NCI-H187 (cell line): ENCODE data around the gene GTPBP2.
"Not testable (repeated sequence)": the region's sequence is repeated elsewhere in the genome, so short reads cannot be mapped to it uniquely, and the experiment has no call there.

ENCODE experiments used
- DNase-seq, 2 experiments: peaks; one replicate each; lab custom pipeline; 2025; lab: John Stamatoyannopoulos, UW

GTPBP2 gene

DNA sequence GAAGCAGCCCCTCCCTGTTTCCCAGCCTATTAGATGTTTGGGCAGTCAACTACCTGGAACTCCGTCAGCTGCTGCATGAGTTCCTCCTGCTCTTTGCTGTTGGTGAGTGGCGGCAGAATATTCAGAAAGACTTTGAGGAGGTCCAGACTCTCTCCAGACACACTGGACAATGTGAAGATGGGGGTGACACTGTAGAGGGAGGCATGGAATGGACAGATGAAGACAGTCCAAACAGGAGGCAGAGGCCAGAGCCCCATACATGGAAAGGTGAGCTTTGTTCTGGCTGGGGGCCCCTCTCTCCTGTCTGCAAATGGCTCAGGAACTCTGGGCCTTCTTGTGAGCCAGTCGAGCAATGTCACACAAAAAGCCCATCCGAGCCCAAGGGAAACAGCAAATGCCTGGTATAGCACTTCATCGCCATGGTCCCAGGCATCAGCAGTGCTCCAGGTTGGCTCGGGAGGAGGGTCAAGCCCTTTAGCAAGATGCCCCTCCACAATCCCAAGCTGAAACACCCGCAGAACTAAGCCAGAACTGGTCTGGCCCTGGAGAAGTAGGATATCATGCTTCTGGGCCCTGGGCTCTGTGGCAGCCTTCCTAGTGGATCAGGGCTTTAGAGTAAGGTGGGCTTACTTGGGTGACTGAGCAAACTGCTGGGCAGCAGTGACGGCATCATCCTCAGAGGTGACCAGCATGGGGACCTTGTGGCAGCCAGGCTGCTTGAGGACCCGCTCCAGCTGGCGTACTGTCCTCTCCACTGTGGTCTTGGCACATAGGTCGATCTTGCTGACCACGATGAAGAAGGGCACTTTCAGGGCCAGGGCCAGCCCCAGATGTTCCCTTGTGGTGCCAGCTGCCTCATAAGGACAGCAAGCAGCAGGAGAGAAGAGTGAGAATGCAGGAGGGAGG, 4.9 kb downstream of the GTPBP2 start:
- no peak for DNase-seq

DNA sequence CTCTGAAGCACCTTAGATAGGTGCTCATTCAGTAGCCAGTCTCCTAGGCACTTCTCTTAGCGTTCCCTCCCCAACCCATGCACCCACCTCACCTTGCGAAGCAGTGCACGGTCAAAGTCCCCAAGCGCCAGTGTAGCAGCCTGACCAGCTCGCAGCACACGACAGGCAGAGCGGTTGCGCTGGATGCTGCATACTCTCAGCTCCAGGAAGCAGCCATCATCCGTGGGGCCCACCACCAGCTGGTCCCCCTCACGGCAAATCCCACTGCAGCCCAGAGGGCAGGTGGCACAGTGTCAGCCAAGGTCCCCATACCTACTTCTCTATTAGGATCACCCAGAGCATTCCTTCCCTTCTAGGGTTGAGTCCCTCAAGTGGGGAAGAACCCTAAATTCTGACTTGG, 6.5 kb downstream of the GTPBP2 start:
- DNase-seq: no peak

DNA sequence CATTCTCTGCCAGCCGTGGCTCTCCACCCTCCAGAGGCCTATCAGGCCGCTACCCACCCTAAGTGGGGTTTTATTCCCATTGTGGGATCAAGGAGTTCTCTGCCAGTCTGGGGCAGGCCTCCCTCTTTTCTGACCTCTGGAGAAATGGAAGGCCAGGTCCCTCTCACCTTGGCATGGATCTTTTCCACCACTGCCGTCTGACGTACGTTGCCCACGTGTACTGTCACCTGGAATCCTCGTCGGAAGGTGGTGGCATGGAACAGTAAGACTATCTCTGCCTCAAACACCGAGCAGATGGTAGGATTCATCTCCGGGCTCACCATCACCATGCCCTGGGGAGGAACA, 7.3 kb downstream of the GTPBP2 start:
- no peak for DNase-seq

DNA sequence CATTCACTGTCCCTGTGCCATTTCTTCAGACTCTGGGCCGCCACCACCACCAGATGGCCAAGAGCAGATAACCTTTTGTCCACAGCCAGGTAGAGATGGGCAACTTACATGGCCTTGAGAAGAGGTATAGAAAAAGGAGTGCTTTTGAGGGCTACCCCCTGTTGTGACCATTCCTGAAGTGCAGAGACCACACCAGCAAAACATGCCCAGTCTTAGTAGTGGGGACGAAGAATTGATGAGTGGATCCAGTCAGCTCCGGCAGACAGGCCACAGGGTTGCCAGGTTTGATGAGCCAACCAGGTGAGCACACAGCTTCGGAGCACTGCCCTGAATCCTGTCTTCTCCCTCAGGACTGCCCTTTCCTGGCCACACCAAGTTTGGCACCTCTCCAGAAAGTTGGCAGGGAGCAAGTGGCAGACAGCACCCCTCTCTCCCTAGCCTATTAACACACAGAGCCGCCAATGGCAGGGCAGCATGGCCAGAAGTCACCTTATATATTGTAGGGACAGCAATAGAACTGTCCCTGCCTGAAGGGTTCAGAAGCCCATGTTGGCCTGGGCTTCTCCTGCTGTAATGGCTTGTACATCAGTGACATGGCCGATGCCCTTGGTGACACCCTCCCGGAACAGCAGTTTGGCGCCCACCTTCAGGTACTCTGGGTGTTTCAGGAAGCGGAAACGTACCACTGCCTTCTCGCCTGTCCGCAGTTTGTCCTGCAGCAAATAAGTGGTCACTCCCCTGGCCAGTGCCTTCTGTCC, 7.8 kb downstream of the GTPBP2 start:
- DNase-seq: no peak

DNA sequence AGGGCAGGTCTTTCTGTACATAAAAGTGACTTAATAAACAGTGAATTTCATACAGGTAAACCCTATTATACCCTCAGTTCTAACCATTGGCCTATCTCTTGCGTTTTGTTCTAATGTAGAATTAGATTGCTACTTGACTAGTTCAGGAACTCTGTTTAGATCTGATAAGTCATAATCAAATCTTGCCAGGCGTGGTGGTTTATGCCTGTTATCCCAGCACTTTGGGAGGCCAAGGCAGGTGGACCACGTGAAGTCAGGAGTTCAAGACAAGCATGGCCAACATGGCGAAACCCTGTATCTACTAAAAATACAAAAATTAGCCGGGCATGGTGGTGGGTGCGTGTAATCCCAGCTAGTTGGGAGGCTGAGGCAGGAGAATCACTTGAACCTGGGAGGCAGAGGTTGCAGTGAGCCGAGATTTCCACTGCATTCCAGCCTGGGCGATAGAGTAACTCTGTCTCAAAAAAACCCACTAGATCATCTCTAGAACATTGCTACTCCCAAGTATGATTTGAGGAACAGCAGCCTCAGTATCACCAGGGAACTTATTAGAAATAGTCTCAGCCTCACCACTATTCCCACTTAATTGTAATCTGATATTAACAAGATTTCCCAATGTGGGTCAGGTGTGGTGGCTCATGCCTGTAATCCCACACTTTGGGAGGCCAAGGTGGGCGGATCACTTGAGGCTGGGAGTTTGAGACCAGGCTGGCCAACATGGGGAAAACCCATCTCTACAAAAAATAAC, 12.2 kb downstream of the GTPBP2 start:
- DNase-seq: no peak

DNA sequence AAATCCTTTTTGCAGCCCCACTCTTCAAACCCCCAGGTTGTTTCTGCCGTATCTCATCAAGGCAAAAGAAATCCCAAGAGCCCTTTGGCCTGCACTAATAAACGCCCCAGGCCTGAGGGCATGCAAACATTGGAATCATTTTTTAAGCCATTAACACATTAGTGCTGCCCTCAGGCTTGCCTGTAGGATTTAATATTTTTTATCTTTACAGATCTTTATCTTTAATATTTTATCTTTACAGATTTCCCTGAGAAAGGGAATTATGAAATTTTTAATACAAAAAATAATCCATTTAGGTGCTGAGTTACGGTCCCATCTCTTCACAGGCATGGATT, 14.7 kb downstream of the GTPBP2 start:
- no peak for DNase-seq

DNA sequence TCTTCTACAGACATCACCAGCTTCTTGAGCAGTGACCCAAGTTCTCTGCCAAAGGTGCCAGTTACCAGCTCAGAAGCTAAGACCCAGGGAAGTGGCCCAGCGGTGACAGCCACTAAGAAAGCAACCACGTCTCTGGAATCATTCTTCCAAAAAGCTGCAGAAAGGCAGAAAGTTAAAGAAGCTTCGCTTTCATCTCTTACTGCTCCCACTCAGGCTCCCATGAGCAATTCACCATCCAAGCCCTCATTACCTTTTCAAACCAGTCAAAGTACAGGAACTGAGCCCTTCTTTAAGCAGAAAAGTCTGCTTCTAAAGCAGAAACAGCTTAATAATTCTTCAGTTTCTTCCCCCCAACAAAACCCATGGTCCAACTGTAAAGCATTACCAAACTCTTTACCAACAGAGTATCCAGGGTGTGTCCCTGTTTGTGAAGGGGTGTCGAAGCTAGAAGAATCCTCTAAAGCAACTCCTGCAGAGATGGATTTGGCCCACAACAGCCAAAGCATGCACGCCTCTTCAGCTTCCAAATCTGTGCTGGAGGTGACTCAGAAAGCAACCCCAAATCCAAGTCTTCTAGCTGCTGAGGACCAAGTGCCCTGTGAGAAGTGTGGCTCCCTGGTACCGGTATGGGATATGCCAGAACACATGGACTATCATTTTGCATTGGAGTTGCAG, 15.2 kb downstream of the GTPBP2 start:
- DNase-seq: no peak

DNA sequence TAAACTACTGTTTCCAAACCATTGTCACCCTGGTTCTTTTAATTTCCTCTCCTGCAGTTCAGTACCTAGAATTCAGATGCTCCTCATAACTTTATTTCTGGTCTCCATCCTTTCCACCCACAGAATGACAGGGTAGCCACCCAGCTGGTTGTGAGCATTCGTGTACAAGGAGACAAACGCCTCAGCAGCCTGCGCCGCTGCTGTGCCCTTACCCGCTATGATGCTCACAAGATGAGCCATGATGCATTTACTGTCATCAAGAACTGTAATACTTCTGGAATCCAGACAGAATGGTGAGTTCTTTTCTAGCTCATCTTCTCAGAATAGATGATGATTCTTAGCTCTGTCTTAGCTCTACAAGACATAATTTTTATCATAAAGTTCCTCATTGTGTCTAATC, 18.6 kb downstream of the GTPBP2 start:
- DNase-seq: no peak

DNA sequence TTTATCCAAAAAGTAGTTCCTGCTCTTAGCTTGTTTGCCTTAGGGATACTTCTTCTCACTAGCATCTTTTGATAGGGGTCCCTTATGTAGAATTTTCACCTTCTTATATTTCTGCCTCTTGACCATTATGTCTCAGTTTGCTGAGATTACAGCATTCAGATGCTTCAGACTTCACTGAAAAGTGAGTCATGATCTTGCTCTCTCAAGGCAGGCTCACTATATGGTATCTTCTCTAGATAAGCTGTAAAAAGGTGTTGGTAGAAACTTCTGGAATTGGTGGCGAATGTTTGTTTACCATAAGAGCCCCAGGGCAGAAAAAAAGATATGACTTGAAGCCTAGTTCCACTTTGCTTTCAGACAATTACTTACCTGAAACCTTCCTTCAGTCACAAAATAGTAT, 19.7 kb downstream of the GTPBP2 start:
- DNase-seq: no peak

DNA sequence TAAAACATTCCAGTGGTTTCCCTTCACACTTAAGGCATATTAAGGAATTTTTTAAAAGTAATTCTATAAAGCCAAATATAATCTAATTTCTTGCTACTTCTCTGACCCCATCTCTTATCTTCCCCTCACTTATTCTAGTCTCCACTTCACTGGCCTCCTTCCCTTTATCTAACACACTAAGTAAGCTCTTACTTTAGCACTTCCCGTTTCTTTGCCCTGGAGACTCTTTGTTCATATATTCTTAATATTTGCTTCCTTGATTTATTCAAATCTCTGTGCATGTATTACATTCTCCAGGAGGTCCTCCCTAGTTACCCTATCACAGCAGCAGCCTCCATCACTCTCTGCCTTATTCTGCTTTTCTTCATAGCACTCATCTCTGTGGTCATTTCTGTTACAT, 20.3 kb downstream of the GTPBP2 start:
- DNase-seq: no peak

DNA sequence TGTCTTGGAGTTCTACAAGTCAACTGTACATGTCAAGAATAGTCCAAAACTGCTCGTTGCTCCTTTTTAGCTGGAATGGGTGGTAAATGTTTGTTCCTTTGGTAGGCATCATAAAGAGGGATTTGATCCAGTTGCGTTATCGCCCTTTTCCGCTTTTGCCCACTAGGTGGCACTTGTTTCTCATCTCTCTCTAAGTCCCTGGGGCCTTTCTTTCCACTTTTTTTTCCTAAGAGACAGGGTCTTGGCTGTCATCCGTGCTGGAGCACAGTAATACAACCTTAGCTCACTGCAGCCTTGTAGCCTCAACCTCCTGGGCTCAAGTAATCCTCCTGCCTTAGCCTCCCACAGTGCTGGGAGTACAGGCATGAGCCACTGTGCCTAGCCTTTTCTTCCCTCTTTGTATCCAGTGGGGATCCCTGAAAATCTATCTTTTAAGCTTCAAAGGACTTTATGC, 20.7 kb downstream of the GTPBP2 start:
- DNase-seq: peak; percentile 7 to 32

DNA sequence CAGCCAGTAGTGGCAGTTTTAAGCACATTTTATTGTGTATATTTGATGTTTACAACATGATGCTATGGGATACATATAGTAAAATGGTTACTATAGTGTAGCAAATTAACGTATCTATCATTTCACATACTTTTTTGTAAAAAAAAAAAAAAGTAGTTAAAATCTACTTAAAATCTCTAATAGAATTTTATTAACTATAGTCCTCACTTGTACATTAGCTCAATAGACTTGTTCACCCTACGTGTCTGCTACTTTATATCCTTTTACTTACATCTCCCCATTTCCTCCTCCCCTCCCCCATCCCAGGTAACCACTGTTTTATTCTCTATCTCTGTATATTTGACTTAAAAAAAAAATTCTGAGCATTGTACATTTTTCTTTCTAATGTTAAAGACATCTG, 23.0 kb downstream of the GTPBP2 start:
- DNase-seq: no peak

DNA sequence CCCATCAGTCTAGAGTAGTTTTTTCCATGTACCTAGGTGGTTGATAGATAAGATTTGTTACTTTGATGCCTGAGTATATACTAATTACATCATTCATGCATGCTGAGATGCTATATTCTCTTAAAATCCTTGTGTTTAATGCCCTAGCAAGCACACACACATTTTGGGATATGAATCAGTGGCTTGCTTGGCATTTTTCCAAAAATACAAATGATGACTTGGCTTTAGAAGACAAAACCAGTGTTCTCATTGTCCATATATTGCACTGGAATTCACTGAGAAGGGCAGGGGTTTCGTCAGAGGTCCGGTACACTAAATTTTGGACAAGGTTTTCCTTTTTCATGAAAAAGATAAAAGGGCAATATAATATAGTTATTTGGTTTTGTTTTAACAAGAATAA, 24.9 kb downstream of the GTPBP2 start:
- no peak for DNase-seq

DNA sequence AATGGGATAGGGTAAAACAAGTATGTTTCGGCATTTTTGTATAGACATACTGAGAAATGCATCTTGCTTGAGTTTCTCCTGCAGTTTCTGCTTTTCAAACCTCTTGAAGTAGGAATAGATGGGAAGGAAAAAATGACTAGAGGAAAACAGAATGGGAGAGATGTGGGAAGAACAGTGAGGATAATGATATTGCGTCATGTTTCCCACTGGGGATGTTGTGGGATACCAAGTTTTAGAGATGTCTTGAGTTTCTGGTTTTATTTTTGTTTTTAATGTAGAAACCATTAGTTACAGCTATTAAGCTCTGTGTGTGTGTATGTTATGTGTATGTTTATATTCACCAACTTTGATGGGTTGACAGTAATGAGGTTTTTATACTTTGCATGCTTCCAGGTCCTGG, 28.5 kb downstream of the GTPBP2 start:
- DNase-seq: no peak

DNA sequence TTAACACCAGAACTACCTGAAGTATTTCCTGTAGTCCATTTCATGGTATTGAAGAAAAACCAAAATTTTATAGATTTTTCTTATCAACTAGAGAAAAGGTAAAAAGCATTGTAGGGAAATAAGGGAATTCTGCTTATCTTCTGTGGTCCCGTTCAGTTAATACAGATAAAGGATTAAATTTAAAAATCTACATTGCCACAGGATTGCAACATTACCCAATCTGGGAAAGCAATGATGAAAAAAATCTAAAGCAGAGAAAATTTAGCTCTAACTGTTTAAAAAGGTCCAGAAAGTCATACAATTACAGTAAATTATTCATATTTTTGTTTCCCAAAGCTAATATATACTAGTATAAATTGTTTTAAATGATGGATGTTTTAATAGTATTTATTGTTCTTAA, 35.1 kb downstream of the GTPBP2 start:
- DNase-seq: no peak

DNA sequence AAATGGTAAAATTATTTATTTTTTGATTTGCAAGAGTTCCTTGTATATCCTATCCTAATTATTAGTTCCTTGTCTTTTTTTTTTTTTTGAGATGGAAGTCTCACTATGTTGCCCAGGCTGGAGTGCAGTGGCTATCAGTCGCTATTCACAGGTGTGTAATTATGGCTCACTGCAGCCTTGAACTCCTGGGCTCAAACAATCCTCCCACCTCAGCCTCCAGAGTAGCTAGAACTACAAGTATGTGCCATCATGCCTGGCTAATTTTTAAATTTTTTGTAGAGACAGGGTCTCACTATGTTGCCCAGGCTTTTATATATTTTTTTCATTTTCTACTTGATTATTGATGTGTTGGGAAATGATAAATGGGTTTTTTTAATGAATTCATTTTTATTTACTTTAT, 39.5 kb downstream of the GTPBP2 start:
- DNase-seq: not testable (repeated sequence)

DNA sequence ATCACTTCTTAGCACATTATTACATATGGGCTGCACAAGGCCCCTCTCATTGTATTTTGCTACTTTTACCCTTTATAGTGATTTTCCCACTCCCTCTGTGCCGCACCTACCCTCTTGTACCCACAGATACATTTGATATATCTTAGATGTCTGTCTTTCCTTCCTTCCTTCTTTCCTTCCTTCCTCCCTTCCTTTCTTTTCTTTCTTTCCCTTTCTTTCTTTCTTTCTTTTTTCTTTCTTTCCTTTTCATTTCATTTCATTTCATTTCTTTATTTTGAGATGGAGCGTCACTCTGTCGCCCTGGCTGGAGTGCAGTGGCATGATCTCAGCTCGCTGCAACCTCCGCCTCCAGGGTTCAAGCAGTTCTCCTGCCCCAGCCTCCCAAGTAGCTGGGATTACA, 40.9 kb downstream of the GTPBP2 start:
- DNase-seq: no peak

DNA sequence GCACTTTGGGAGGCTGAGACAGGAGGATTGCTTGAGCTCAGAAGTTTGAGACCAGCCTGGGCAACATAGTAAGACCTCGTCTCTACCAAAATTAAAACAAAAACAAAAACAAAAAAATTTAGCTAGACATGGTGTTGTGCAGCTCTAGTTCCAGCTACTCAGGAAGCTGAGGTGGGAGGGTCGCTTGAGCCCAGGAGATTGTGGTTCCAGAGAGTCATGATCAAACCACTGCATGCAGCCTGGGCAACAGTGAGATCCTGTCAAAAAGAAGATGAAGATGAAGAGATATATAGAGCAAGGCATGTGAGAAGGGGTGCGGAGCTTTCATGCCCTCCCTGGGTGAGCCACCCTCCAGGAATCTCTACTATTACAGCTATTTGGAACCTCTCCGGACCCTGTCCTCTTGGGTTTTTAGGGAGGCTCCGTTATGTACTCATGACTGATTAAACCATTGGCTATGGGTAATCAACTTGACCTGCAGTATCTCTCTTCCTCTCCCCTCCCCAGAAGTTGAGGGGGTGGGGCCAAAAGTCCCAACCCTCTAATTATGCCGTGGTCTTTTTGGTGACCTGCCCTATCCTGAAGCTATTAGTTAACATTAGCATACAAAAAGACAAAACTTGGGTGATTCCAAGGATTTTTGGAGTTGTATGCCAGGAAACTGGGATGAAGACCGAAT, 44.0 kb downstream of the GTPBP2 start:
- no peak for DNase-seq

DNA sequence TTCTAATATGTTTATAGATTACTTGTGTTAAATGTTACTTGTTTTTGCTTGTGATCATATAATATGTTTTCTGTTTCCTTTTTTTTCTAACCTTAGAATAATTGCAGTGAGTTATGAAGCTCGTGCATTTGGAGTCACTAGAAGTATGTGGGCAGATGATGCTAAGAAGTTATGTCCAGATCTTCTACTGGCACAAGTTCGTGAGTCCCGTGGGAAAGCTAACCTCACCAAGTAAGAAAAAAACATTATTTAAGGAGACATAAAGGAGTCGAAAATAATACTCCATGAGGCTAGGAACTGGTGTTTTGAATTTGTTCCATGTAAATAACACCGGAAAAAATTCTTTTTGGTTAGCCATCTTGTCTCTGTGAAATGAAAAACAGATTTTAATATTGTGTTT, 46.2 kb downstream of the GTPBP2 start:
- no peak for DNase-seq

DNA sequence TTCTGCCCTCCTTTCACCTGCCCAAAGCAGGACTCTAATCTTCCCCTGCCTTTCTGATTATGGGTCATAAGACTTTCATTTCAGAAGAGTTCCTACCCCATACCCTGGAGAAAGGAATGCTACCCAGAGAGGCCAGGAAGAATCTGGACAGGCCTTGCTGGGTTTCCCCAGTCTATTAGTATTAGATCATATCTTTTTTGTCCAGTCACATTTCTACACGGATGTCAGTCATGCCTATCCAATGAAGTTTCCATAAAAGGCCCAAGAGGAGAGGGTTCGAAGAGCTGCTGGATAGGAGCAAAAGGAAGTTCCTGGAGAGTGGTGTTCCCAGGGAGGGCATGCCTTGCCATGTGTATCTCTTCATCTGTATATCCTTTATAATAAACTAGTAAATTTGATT, 49.9 kb downstream of the GTPBP2 start:
- no peak for DNase-seq

DNA sequence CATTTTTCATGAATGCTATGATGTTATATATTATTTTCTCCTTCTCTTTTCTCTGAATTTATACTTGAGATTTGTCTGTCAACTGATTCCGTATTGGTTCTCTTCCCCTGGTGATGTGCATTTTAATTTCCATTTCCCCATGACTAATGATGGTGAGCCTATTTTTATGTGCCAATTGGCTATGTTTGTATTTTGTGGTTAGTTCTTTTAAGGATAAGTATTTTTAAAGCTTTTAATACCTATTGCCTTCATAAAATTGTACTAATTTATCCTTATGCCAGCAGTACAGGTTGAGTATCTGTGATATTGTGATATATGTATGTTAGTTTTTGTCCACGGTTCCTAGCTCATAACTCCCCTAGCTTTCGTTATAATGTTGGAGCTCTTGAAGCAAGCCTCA, 50.3 kb downstream of the GTPBP2 start:
- no peak for DNase-seq
